A549 (cell line): Measurements from ENCODE around the gene OBSCN.

Source experiments
- CHD4 ChIP-seq: fragments of 200-600 bp; sonication (generic); IDR thresholded peaks from 2 replicates; pipeline ENCODE4 v1.6.1; 2016; ENCODE audit warnings: antibody characterized with exemption, mild to moderate bottlenecking, borderline replicate concordance
- CTCF ChIP-seq: fragments of >200 bp; sonication (Bioruptor Twin); formaldehyde crosslinking; IDR thresholded peaks from 3 replicates; pipeline ENCODE4 v1.5.1; 2016
- ESRRA ChIP-seq: fragments of 150-350 bp; IDR thresholded peaks from 2 replicates; pipeline ENCODE4 v1.6.1; 2014; ENCODE audit warnings: mild to moderate bottlenecking, low read length, borderline replicate concordance
- POLR2A ChIP-seq: IDR thresholded peaks from 2 replicates; pipeline ENCODE4 v1.6.1; 2012; ENCODE audit warnings: mild to moderate bottlenecking, low read length
- RFX5 ChIP-seq: fragments of 450-650 bp; IDR thresholded peaks from 2 replicates; pipeline ENCODE4 v1.7.1; 2014; ENCODE audit warnings: antibody characterized with exemption, mild to moderate bottlenecking, moderate library complexity
- TP53 ChIP-seq: fragments of 250-450 bp; sonication (Bioruptor Pico); IDR thresholded peaks from 2 replicates; pipeline ENCODE4 v1.5.0; 2021; ENCODE audit warnings: mild to moderate bottlenecking, moderate library complexity

DNA sequence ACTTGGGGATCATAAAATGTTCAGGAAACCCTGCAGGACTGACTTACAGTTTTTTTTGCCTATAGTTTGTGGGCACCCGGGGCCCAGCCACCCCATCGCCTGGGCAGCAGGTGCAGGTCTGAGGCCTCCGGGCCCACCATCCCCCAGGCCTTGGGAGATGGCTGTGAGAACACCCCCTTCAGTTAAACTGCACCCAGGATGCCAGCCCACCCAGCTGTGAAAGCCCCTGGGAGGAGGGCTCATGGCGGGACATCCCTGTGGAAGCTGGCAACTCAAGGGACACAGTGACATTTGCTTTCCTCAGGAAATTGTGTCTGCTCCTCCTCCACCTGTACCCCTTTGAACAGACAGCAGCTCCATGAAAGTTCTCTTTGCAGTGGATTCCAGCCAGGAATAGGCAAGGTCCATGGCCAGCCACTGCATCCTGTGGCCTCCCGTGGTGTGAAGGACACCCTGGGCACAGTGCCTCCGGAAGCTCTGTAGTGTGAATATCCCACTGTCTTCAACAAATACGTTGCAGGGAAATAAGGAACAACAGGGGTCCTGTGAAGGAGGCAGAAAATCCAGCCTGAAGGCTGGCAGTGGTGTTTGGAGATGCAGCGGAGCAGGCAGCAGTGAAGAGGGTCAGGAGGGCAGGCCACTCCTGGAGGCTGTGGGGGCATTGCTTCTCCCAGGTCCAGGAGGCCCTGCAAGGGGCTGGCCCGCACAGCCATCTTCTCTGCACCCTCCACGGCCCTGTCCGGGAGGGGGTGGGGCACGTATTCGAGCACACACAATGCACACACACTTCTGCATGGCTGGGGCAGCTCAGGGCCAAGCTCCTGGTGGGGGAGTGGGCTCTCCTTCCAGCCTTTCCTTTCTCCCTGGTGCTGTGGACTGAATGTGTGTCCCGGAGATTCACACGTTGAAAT is 2.1 kb upstream of the OBSCN start:
- TF ChIP-seq RFX5 (no peak), ESRRA (no peak), CHD4 (no peak), TP53 (CRISPR knock-in tag) (no peak), CTCF (no peak), POLR2A (no peak)
